Urothelium cell line (cell line): ENCODE results near the gene BUD13.
"Not testable (repeated sequence)": the region's sequence is repeated elsewhere in the genome, so short reads cannot be mapped to it uniquely, and the experiment has no call there.

Experiments
- DNase-seq: peaks from one replicate; pipeline ENCODE4 v3.0.0; 2011; ENCODE audit warnings: low spot score, mixed read lengths
- FAIRE-seq: peaks from 2 replicates; lab custom pipeline; 2011; peaks lifted over from hg19 to GRCh38; lab: Jason Lieb, UNC

The BUD13 gene

GRCh38 chr11:116762132-116762531 lies 10.7 kb downstream of the BUD13 start:
- DNase-seq (no peak), FAIRE-seq (no peak)

GRCh38 chr11:116756044-116756443 lies 16.7 kb downstream of the BUD13 start:
- not testable (repeated sequence) for DNase-seq

GRCh38 chr11:116750070-116750718 lies 22.6 kb downstream of the BUD13 start:
- DNase-seq (no peak), FAIRE-seq (no peak)

More at GRCh38 chr11:116756044-116756443, 16.7 kb downstream of the BUD13 start:
- FAIRE-seq: not testable (repeated sequence)

- DNase-seq (no peak), FAIRE-seq (no peak)
Observed at GRCh38 chr11:116742104-116742503, 30.7 kb downstream of the BUD13 start.

- DNase-seq (no peak), FAIRE-seq (no peak)
Observed at GRCh38 chr11:116740741-116741140, 32.0 kb downstream of the BUD13 start.

GRCh38 chr11:116738975-116739374 lies 33.8 kb downstream of the BUD13 start:
- DNase-seq: no peak
- no peak for FAIRE-seq

- DNase-seq: no peak
- no peak for FAIRE-seq
Observed at GRCh38 chr11:116736763-116737162, 36.0 kb downstream of the BUD13 start.

GRCh38 chr11:116733969-116734508 lies 38.7 kb downstream of the BUD13 start:
- DNase-seq (no peak), FAIRE-seq (no peak)

- FAIRE-seq (no peak), DNase-seq (no peak)
Observed at GRCh38 chr11:116733043-116733755, 39.6 kb downstream of the BUD13 start.

- no peak for FAIRE-seq
- DNase-seq: peak; percentile 73
Observed at GRCh38 chr11:116732271-116733042, 40.3 kb downstream of the BUD13 start.

GRCh38 chr11:116731821-116732220 lies 41.0 kb downstream of the BUD13 start:
- no peak for DNase-seq
- no peak for FAIRE-seq

GRCh38 chr11:116731097-116731761 lies 41.6 kb downstream of the BUD13 start:
- DNase-seq: no peak
- no peak for FAIRE-seq

- no peak for DNase-seq
- no peak for FAIRE-seq
Observed at GRCh38 chr11:116730601-116731000, 42.2 kb downstream of the BUD13 start.

- FAIRE-seq: no peak
- no peak for DNase-seq
Observed at GRCh38 chr11:116730241-116730561, 42.6 kb downstream of the BUD13 start.

- FAIRE-seq: no peak
- no peak for DNase-seq
Observed at GRCh38 chr11:116729501-116730240, 43.1 kb downstream of the BUD13 start.

- FAIRE-seq (no peak), DNase-seq (no peak)
Observed at GRCh38 chr11:116727990-116728389, 44.8 kb downstream of the BUD13 start.

GRCh38 chr11:116725434-116726221 lies 47.2 kb downstream of the BUD13 start:
- no peak for FAIRE-seq
- peak; percentile 11 for DNase-seq

- DNase-seq (no peak), FAIRE-seq (no peak)
Observed at GRCh38 chr11:116724813-116725212, 48.0 kb downstream of the BUD13 start.

GRCh38 chr11:116723511-116723910 lies 49.3 kb downstream of the BUD13 start:
- FAIRE-seq (no peak), DNase-seq (no peak)

- DNase-seq (no peak), FAIRE-seq (no peak)
Observed at GRCh38 chr11:116721988-116722387, 50.8 kb downstream of the BUD13 start.
